ENCODE measurements around the gene STT3B.
"Not testable (repeated sequence)": the region's sequence is repeated elsewhere in the genome, so short reads cannot be mapped to it uniquely, and the experiment has no call there.

STT3B gene

GRCh38 chr3:31605333-31605732, 72.6 kb downstream of the STT3B start:
- DNase-seq (ENCODE audit: low spot score), result not testable (repeated sequence)

GRCh38 chr3:31606453-31606852, 73.7 kb downstream of the STT3B start:
- DNase-seq (ENCODE audit: low spot score), result no peak

- peak; percentile 38 for DNase-seq (ENCODE audit: low spot score)
Observed at GRCh38 chr3:31610700-31611275, 78.1 kb downstream of the STT3B start.

- no peak for DNase-seq (ENCODE audit: low spot score)
Observed at GRCh38 chr3:31613177-31613576, 80.5 kb downstream of the STT3B start.

DNA sequence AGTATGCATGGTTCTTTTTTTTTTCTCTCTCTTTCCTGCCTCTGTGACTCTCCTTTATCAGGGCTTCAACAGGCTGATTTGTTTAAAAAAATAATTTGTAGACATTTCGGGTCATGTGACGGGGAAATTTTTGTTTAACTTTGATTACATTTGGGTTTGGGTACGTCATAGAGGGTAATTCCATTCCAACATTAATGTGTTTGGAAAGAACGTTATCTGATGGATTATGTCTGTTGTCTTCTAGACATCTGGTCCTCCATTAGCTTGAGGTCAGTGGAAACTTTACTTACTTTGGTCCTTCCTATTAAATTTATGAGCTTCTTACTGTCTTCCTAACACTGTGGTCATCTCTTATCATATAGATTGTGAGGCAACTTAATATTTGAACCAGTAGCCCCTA, 80.9 kb downstream of the STT3B start:
- no peak for DNase-seq (ENCODE audit: low spot score)

DNA sequence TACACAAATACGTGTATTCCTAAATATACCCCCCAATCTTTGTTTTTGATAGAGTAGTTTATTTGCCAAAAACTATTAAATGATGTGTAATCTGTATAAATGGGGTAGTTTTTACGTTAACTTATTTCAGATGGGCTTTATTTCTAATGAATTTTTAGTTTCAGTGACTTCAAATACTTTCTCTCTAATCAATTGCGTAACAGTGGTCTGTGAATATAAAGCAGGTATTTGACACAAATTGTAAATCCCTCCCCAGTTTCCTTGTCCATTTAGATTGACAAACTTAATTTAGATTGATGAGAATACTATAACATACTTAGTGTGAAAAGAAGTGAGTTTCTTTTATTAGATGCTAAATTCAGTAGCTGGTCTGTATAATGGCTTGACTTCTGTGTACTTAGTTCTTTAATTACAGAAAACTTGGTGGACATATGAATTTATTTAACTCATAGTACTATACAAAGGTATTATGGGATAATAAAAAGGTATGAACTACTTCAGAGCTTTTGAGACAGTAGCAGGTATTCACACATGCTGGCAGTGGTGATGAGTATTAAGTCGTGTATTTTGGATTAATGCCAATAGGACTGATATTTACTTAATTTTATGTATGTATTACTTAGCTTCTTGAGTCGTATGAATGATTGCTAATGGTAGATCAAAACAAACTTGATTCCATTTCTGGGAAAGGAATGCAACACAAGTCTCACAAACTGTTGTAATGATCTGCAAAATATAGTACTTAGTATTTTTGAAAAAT, 81.6 kb downstream of the STT3B start:
- no peak for DNase-seq (ENCODE audit: low spot score)

GRCh38 chr3:31615071-31615875, 82.5 kb downstream of the STT3B start:
- no peak for DNase-seq (ENCODE audit: low spot score)

GRCh38 chr3:31616711-31617110, 84.0 kb downstream of the STT3B start:
- no peak for DNase-seq (ENCODE audit: low spot score)

- DNase-seq (ENCODE audit: low spot score), result no peak
Observed at GRCh38 chr3:31620656-31621055, 87.9 kb downstream of the STT3B start.

DNA sequence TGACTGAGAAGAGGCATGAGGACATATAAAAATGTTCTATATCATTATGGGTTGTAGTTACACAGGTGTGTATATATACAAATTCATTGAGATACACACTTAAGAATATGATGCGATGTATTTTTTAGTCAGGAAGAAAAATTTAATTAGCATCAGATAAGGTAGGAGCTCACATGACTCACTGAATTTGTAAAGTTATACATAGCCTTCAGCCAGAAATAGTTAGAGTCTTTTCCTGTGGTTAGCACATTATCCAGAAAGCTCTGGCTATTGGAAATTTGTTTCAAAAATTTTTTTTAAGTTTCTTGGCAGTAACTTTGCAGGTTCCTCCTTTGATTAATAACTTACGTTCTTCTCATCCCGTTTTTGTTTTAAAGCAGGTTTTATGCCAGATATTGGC, 88.6 kb downstream of the STT3B start:
- DNase-seq (ENCODE audit: low spot score), result no peak

- no peak for DNase-seq (ENCODE audit: low spot score)
Observed at GRCh38 chr3:31622636-31623288, 90.0 kb downstream of the STT3B start.

GRCh38 chr3:31624083-31624709, 91.5 kb downstream of the STT3B start:
- no peak for DNase-seq (ENCODE audit: low spot score)

GRCh38 chr3:31625358-31625757, 92.6 kb downstream of the STT3B start:
- no peak for DNase-seq (ENCODE audit: low spot score)

- no peak for DNase-seq (ENCODE audit: low spot score)
Observed at GRCh38 chr3:31629054-31629453, 96.3 kb downstream of the STT3B start.

- DNase-seq (ENCODE audit: low spot score), result no peak
Observed at GRCh38 chr3:31634476-31634875, 101.8 kb downstream of the STT3B start.

GRCh38 chr3:31635545-31635944, 102.8 kb downstream of the STT3B start:
- DNase-seq (ENCODE audit: low spot score), result no peak

DNA sequence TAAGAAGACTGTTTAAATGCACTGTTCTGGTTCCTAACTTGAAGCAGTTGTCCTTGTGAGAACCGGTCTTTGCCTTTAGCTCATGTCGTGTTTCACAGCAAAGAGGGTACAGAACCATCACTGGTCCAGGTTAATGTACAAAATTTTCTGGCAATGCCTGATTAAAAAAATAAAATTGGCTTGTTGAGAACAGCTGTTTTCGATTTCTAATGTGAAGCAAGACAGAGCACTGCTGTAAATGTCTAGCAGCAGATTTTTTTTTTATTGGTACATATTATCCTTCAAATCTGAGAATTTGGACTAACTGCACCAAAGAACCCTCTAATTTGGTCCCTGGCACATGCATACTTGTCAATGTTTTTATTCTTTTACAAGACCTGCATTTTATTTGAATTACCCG, 103.3 kb downstream of the STT3B start:
- DNase-seq (ENCODE audit: low spot score), result no peak

DNA sequence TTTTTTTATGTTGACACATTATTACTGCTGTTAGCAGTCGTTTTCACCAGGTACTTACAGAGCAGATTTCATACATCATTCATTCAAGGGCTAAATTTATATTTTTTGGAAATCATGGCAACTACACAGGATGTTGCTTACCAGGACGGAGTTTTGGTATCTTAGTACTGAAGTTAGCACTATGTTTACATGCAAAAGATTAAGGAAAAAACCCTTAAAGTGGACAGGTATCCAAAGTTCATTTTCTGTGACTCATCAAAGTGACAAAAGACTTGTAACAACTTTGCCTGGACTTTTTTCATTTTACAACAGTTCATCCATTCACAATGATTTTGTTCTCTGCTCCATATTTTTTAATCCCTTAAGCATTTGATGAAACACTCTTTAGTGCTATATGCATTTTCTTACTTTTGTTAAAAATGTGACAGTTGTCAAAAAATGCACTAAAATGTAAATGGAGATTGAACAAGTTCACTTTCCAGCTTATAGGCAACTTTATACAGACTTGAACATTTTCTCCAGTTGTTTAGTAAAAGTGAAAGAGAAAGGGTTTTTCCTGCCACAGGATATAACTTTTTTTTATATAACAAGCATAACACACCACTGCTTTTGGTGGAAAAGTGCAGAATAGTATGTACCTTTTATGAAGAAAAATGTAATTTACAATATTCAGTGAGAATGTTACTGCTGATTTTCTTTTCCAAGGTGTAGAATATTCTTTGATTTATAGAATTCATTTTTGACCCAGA, 104.1 kb downstream of the STT3B start:
- DNase-seq (ENCODE audit: low spot score), result no peak

DNA sequence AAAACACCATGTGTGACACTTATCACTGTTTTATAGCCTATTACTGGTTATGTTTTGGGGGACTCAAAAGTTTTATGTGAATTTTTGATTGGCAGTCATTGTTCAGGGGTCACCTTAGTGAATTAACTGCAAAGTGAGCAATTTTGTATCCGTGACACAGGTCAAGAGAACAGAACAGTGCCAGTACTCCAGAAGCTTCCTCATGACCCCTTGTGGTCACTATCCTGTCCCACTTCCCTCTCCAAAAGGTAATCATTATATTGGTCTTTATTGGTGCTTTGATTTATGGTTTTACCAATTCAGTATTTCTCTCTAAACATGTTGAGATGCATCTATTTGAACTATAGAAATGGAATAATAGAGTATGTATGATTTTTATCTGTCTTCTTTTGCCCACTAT, 107.1 kb downstream of the STT3B start:
- no peak for DNase-seq (ENCODE audit: low spot score)

- no peak for DNase-seq (ENCODE audit: low spot score)
Observed at GRCh38 chr3:31645256-31645655, 112.5 kb downstream of the STT3B start.

- no peak for DNase-seq (ENCODE audit: low spot score)
Observed at GRCh38 chr3:31648286-31648968, 115.7 kb downstream of the STT3B start.

Data from D341Med (cell line).